Esophagus squamous epithelium (tissue), 4 donors: ENCODE results near the gene SMIM35.

Source experiments
- POLR2A ChIP-seq, 4 donors: fragments of 450-650 bp; IDR thresholded peaks; one replicate each; pipeline ENCODE4 v1.6.1; 2017; ENCODE audit warnings: antibody characterized with exemption in 4 of 4, mild to moderate bottlenecking in 4 of 4, moderate library complexity in 3 of 4
- TF ChIP-seq, protein P1 (sequence below), 6 experiments: fragments of 450-650 bp in 4 of 6; fragments of 200-600 bp in 2 of 6; sonication (generic) in 2 of 6; IDR thresholded peaks; one replicate each; pipeline ENCODE4 v1.5.1; 2016 to 2019; ENCODE audit warnings: antibody characterized with exemption in 6 of 6, mild to moderate bottlenecking in 4 of 6, moderate library complexity in 4 of 6

- no peak for TF ChIP-seq POLR2A (IDR thresholded peaks at IDR 0.05)
- TF ChIP-seq, protein P1, sequence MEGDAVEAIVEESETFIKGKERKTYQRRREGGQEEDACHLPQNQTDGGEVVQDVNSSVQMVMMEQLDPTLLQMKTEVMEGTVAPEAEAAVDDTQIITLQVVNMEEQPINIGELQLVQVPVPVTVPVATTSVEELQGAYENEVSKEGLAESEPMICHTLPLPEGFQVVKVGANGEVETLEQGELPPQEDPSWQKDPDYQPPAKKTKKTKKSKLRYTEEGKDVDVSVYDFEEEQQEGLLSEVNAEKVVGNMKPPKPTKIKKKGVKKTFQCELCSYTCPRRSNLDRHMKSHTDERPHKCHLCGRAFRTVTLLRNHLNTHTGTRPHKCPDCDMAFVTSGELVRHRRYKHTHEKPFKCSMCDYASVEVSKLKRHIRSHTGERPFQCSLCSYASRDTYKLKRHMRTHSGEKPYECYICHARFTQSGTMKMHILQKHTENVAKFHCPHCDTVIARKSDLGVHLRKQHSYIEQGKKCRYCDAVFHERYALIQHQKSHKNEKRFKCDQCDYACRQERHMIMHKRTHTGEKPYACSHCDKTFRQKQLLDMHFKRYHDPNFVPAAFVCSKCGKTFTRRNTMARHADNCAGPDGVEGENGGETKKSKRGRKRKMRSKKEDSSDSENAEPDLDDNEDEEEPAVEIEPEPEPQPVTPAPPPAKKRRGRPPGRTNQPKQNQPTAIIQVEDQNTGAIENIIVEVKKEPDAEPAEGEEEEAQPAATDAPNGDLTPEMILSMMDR (IDR thresholded peaks at IDR 0.05), result no peak
These were observed 34.9 kb downstream of the SMIM35 start for GRCh38 chr11:118051611-118052461.
